HG03442 (cell line): Measurements from ENCODE around the gene KLKB1.
"Not testable (repeated sequence)": the region's sequence is repeated elsewhere in the genome, so short reads cannot be mapped to it uniquely, and the experiment has no call there.

Source experiments
- ATAC-seq: cut with Tn5 transposase; IDR thresholded peaks from one replicate; pipeline ENCODE4 v1.9.1; 2021; ENCODE audit warnings: mild to moderate bottlenecking, moderate library complexity; ENCODE audit not compliant: unreplicated experiment

Gene KLKB1

GRCh38 chr4:186226521-186227189 is 652 bp upstream of the KLKB1 start:
- no peak for ATAC-seq

DNA sequence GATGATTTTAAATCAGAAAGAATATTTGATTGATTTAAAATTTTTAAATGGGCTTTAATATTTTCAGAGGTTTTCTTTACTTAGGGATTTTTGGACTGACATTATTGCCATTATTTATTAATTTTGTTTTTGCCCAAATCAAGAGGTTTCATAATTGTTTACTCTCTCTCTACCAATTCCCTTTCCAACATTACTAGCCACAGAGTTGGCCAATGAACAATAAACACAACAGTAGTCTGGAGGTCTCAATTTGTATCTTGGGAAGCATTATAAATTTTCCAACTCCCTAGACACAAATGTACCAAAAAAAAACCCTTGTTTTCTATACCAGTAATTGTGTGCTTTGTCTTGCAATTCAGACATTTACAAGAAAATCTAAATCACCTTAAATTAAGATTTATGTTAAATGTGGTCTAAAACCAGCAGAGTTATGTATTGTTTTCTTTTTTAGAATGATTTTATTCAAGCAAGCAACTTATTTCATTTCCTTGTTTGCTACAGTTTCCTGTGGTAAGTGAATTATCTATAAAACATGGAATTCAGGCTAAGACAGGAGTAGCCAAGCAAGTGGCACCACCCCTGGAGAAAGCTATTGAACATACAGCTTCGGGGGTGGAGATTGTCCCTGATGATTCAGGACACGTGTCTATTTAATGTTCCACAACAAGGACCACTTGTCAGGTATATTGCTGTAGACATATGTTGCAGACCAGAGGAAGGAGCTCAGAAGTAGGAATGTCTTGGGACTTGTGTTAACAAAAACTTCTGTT is 622 bp downstream of the KLKB1 start:
- ATAC-seq = no peak

DNA sequence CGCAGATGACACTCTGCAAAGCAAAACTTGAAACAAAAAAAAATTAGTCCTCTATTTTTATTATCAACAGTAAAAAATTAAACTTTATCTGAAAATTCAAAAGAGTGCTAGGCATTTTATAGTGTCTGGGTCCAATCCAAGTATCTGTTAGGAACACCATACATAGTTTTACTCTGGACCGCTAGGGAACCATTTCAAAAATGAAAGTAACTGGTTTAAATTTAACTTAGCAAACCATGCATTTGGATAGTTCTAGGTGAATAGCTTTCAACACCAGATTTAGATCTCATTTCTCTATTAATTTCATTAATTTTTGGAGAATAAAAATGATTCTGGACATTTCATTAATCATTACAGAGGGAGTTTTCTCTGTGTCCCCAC is 1.2 kb downstream of the KLKB1 start:
- ATAC-seq = no peak

GRCh38 chr4:186234367-186234766 is 7.1 kb downstream of the KLKB1 start:
- no peak for ATAC-seq

DNA sequence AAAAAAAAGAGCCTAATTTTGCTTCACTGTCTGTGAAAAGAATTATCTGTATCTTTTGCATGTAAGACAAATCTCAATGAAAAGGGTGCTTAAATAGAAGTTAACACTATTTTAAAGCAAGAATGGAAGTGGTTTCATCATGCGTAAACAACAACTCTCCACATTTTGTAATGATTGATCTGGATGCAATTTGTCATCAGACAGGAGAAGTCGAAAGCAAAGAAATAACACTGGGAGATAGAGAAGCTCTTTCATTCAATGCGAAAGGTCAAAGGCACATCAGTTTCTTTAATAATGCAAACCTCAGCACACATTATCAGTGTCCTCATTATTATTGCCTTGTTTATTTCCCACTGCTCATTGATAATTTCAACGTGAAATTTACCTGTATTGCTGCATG is 8.8 kb downstream of the KLKB1 start:
- no peak for ATAC-seq

DNA sequence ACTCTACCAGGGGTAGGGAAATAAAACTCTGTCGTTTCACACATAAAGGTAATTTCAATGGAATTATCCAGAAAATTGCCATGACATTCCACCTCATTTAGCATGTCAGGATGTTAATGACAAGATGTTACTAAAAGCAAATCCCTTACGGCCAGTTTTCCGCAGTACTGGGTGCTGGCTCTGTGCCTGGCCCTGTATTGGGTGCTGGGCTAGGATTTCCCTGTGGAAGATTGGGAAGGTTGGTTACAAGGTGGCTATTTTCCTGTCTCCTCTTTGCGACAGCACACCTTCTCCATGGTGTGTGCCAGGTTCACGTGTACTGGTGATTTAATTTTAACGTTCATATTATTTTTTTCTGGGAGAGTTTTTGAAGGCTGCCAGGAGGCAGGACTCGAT is 13.1 kb downstream of the KLKB1 start:
- ATAC-seq = no peak

- ATAC-seq = no peak
Observed at GRCh38 chr4:186240848-186241491, 13.7 kb downstream of the KLKB1 start.

DNA sequence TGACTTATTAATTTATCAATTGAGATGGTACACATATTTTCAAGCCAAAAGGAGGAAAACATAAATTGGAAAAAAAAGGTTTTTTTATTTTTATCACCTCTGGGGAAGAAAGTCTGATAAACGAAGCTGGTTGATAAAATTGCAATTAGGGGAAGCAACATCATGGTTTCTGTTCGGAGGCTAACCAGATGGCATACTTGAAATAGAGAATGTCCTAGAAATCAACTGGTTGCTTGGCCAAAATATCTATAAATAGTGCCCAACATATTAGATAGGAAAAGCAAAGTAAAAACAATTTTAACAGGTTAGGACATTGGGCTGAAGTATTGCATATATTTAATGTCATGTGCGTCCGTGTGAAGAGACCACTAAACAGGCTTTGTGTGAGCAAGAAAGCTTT is 14.3 kb downstream of the KLKB1 start:
- no peak for ATAC-seq

DNA sequence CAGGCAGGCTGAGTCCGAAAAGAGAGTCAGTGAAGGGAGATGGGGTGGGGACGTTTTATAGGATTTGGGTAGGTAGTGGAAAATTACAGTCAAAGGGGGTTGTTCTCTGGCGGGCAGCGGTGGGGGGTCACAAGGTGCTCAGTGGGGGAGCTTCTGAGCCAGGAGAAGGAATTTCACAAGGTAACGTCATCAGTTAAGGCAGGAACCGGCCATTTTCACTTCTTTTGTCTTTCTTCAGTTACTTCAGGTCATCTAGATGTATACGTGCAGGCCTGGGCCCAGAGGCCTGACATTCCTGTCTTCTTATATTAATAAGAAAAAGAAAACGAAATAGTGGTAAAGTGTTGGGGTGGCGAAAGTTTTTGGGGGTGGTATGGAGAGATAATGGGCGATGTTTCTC is 14.7 kb downstream of the KLKB1 start:
- not testable (repeated sequence) for ATAC-seq

DNA sequence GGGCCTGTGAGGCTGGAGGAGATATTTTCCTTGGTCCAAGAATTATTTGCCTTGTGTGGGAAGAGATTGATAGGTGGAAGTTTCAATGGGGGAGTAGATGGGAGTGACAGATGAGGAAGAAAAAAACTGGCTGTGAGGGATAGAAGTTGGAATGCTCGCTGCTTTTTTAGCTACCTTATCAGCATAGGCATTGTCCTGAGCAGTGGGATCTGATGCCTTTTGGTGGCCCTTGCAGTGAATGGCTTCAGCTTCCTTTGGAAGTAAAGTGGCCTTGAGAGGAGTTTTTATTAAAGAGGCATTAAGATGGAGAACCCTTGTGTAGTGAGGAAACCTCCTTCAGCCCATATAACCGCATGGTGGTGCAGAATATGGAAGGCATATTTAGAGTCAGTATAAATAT is 16.0 kb downstream of the KLKB1 start:
- no peak for ATAC-seq

- ATAC-seq = no peak
Observed at GRCh38 chr4:186244835-186245234, 17.5 kb downstream of the KLKB1 start.

GRCh38 chr4:186247062-186247752 is 19.9 kb downstream of the KLKB1 start:
- not testable (repeated sequence) for ATAC-seq

- no peak for ATAC-seq
Observed at GRCh38 chr4:186248643-186249042, 21.3 kb downstream of the KLKB1 start.

- ATAC-seq = no peak
Observed at GRCh38 chr4:186249785-186250754, 22.8 kb downstream of the KLKB1 start.

- ATAC-seq = no peak
Observed at GRCh38 chr4:186250760-186251159, 23.5 kb downstream of the KLKB1 start.

DNA sequence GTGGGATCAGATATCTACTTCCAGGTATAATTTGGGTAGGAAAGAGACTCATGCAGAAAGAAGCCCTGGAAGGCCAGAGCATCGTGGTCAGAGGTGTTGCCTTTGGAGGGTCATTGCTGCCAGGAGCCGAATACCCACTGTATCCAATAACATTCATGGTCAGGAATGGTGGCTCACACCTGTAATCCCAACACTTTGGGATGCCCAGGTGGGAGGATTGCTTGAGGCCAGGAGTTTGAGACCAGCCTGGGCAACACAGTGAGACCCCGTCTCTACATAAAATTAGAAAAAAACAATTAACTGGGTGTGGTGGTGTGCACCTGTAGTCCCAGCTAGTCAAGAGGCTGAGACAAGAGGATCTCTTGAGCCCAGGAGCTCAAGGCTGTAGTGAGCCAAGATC is 27.8 kb downstream of the KLKB1 start:
- no peak for ATAC-seq

DNA sequence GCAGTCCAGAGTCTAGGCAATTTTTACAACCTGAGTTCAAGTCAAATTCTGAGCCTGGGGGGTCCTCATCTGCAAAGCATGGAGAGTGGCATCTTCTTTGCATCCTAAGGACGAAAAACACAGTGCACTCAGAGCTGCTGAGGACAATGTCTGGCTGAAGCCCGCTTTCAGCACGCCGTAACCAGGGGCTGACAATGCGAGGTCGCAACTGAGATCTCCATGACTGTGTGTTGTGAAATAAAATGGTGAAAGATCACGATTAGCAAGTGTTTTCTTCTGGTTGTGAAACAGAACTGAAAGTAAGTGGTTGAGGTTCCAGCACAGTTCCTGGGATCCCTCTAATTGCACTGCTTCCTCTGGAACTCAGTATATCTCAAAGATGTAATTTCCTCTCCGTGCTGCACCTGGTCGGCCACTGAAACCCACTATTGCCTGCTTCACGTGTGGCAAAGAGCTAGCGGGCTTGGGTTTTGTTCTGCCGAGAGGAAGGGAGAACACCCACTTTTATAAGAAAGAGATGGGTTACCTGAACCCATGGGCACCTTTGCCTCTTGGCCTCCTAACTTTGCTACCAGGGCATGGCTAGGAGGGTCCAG is 31.0 kb downstream of the KLKB1 start:
- ATAC-seq = no peak

DNA sequence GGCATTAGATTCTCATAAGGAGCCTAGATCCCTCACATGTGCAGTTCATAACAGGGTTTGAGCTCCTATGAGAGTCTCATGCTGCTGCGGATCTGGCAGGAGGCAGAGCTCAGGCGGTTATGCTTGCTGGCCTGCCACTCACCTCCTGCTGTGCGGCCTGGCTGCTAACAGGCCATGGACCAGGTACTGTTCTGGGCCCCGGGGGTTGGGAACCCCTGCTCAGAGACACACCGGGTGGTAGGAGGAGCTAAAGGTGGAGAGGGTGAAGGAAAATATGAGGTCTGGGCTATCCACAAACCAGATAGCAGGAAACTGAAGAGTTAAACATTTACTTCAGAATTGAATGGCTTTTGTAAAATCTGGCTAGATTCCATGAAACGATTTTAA is 32.8 kb downstream of the KLKB1 start:
- no peak for ATAC-seq

DNA sequence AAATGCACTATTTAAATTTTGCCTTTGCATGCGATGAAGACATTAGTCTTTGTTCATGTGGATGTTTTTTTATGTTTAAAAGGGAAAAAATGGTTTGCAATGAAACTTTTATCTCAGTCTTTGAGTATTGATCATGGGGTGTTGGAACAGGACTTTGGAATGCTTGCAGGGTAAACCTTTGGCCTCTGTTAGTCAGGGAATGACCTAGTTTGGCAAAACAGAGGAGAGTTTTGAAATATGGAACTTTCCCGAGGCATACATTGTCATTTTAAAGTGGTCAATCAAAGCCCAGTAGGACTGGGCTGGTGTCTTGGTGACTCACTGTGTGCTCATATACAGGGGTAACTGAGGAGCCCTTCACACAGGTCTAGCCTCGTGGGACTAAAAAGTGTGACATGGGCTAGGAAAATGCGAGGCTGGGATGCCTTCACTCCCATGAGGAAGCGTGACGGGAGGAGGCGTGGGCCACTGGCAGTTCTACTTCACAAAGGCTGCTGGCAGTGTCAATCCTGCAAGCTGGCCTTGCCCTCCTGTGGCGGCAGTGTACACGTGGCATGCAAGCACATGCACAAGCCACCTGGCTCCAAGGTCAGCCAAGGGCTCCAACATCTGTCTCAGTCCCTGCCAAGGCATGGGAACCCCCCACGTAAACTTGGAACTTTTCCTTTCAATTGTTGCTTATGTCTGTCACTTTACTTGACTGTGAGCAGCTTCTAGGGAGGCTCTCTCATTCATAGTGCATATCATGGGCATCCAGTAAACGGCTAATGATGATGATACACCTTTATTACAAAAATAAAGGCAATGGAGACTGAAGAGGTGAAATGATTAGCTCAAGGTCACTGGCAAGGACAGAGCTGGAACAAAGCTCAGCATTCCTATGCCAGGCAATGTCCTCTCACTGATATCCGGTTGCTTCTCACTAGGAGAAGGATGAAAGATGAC is 33.5 kb downstream of the KLKB1 start:
- no peak for ATAC-seq
